K562 (cell line): ENCODE measurements around the gene DNAJC6. TPM values are rescaled to one million over a fixed set of nuclear protein-coding genes. Genes with fewer than 3 reads are reported as not detected.
A peak's percentile ranks its signal among the peaks of the same experiment; 100 is the strongest.

ENCODE experiments used
- ARID4B ChIP-seq: sonication (generic); formaldehyde crosslinking; IDR thresholded peaks from 2 replicates; pipeline ENCODE4 v1.8.0; 2022; ENCODE audit warnings: mild to moderate bottlenecking, missing genetic modification reagents
- ATF1 ChIP-seq, 2 experiments: fragments of 450-650 bp in 1 of 2; IDR thresholded peaks; 2 replicates each; pipeline ENCODE4 v1.6.1; 2016; ENCODE audit warnings: missing compliant biosample characterization in 1 of 2, missing genetic modification characterization in 1 of 2
- ATF7 ChIP-seq: fragments of 450-650 bp; IDR thresholded peaks from 2 replicates; pipeline ENCODE4 v1.7.1; 2014; ENCODE audit warnings: mild to moderate bottlenecking, moderate library complexity
- CC2D1A ChIP-seq: fragments of 450-650 bp; IDR thresholded peaks from 2 replicates; pipeline ENCODE4 v1.6.1; 2017; ENCODE audit warnings: mild to moderate bottlenecking
- CREB5 ChIP-seq: fragments of 250-450 bp; sonication (Bioruptor Pico); IDR thresholded peaks from 2 replicates; pipeline ENCODE4 v1.5.0; 2020; ENCODE audit warnings: mild to moderate bottlenecking
- DACH1 ChIP-seq: fragments of 450-650 bp; IDR thresholded peaks from 2 replicates; pipeline ENCODE4 v1.6.1; 2018; ENCODE audit not compliant: partially characterized antibody
- E2F5 ChIP-seq: sonication (generic); formaldehyde crosslinking; IDR thresholded peaks from 2 replicates; pipeline ENCODE4 v1.8.0; 2022; ENCODE audit warnings: mild to moderate bottlenecking, missing genetic modification reagents
- ERF ChIP-seq: fragments of 450-650 bp; formaldehyde crosslinking; IDR thresholded peaks from 2 replicates; pipeline ENCODE4 v1.4.0; 2020; ENCODE audit warnings: mild to moderate bottlenecking, mixed read lengths
- GABPB1 ChIP-seq: sonication (generic); formaldehyde crosslinking; IDR thresholded peaks from 2 replicates; pipeline ENCODE4 v1.8.0; 2022; ENCODE audit warnings: mild to moderate bottlenecking, missing genetic modification reagents
- GATA2 ChIP-seq: sonication (generic); formaldehyde crosslinking; IDR thresholded peaks from 2 replicates; pipeline ENCODE4 v1.4.0; 2020; ENCODE audit warnings: mild to moderate bottlenecking, missing genetic modification reagents
- HBP1 ChIP-seq: fragments of 450-650 bp; formaldehyde crosslinking; IDR thresholded peaks from 2 replicates; pipeline ENCODE4 v1.4.0; 2022; ENCODE audit warnings: missing genetic modification characterization
- KDM5B ChIP-seq: fragments of 200-600 bp; sonication (generic); IDR thresholded peaks from 2 replicates; pipeline ENCODE4 v1.6.1; 2012; ENCODE audit warnings: low read depth, mild to moderate bottlenecking, moderate library complexity, low read length, control low read depth, inconsistent platforms; ENCODE audit not compliant: insufficient replicate concordance
- LEF1 ChIP-seq: fragments of 450-650 bp; IDR thresholded peaks from 2 replicates; pipeline ENCODE4 v1.6.1; 2016; ENCODE audit warnings: mild to moderate bottlenecking
- NCOA2 ChIP-seq, 2 experiments: fragments of 450-650 bp; IDR thresholded peaks; 2 replicates each; pipeline ENCODE4 v1.6.1; 2018; ENCODE audit warnings: mild to moderate bottlenecking in 2 of 2, moderate library complexity in 1 of 2; ENCODE audit not compliant: partially characterized antibody in 2 of 2
- NCOA6 ChIP-seq: fragments of 450-650 bp; IDR thresholded peaks from 2 replicates; pipeline ENCODE4 v1.6.1; 2017; ENCODE audit warnings: mild to moderate bottlenecking
- RBM25 ChIP-seq: fragments of 200-400 bp; formaldehyde crosslinking; IDR thresholded peaks from 2 replicates; pipeline ENCODE4 v1.6.1; 2018; ENCODE audit warnings: low read length, low read depth, moderate library complexity; ENCODE audit not compliant: severe bottlenecking
- SMARCE1 ChIP-seq: fragments of 450-650 bp; IDR thresholded peaks from 2 replicates; pipeline ENCODE4 v1.7.1; 2016; ENCODE audit warnings: mild to moderate bottlenecking
- ZNF24 ChIP-seq: fragments of 450-650 bp; IDR thresholded peaks from 2 replicates; pipeline ENCODE4 v1.6.1; 2016
- ZNF589 ChIP-seq: fragments of 200-800 bp; sonication (Bioruptor generic); IDR thresholded peaks from 2 replicates; pipeline ENCODE4 v1.6.1; 2016; ENCODE audit warnings: low read depth, missing genetic modification characterization, missing compliant biosample characterization
- polyA plus RNA-seq, 8 experiments: library from polyadenylated mRNA; depleted of rRNA in 4 of 8; stranded (reverse) in 5 of 8; unstranded in 3 of 8; fragments of >200 nt; fragmentation: Nextera tagmentation in 2 of 8; fragmentation: Illumina TruSeq in 1 of 8; extraction: Ambion mirVana in 2 of 8; extraction: Trizol in 1 of 8; gene quantifications; 2 replicates each; pipeline versions ENCODE4 v1.2.1 to v1.2.3, GENCODE V29; 2011 to 2014; ENCODE audit warnings: inconsistent platforms in 1 of 8, missing spikeins in 1 of 8
- total RNA-seq, 7 experiments: library from RNA; depleted of rRNA in 6 of 7; stranded (reverse); fragments of >200 nt in 6 of 7; fragmentation: Illumina TruSeq in 2 of 7; extraction: Trizol in 2 of 7; gene quantifications; 2 replicates each; pipeline versions ENCODE4 v1.2.1 to v1.2.3, GENCODE V29; 2011 to 2021; ENCODE audit warnings: low replicate concordance in 1 of 7

The DNAJC6 gene
- total and polyA plus RNA-seq, 9 of the 15 experiments (the other 6 are each of a cell fraction or from before 2014, with no cell fraction given): 6.7 to 78.7 (median 28.0) TPM

- TF ChIP-seq CREB5 (CRISPR knock-in tag): no peak
- 0 out of 2 replicates have a peak, but pooled peaks have one; percentile 49 for TF ChIP-seq E2F5 (CRISPR knock-in tag)
- TF ChIP-seq ATF1 (CRISPR knock-in tag; IDR thresholded peaks at IDR 0.05): no peak
- peak; percentile 85 for TF ChIP-seq ATF1 (tag; IDR thresholded peaks at IDR 0.05)
- TF ChIP-seq GABPB1 (CRISPR knock-in tag): peak; percentile 81
- TF ChIP-seq ERF (CRISPR knock-in tag): peak; percentile 76; the same call in 1 of the 2 replicates
- peak; percentile 68; the same call in 1 of the 2 replicates for TF ChIP-seq HBP1
- TF ChIP-seq ZNF589: peak; percentile 92
- peak; percentile 60 for TF ChIP-seq DACH1
- peak; percentile 86 to 90 for TF ChIP-seq NCOA2 (IDR thresholded peaks at IDR 0.05; ENCODE audit: partially characterized antibody in 2 of 2)
- peak; percentile 99 for TF ChIP-seq CC2D1A
- TF ChIP-seq ATF7: peak; percentile 91
- TF ChIP-seq SMARCE1: peak; percentile 98
- peak; percentile 83 for TF ChIP-seq ZNF24
- TF ChIP-seq RBM25: peak; percentile 8
- TF ChIP-seq KDM5B: peak; percentile 63
- no peak; the same call in 1 of the 2 replicates for TF ChIP-seq NCOA6
- peak; percentile 99 for TF ChIP-seq GATA2 (CRISPR knock-in tag)
- TF ChIP-seq ARID4B (CRISPR knock-in tag): peak; percentile 52; the same call in 1 of the 2 replicates
- TF ChIP-seq LEF1: peak; percentile 98
These were observed 16.3 kb upstream of the DNAJC6 start (continued) for GRCh38 chr1:65292861-65293593.
